Cardiac fibroblast (primary cell): ENCODE data around the gene SARS2.

Experiments
- DNase-seq, 2 donors: peaks; one replicate each; pipeline versions ENCODE4 v3.0.0 to v3.0.0-alpha.2; 2010; ENCODE audit warnings: low read depth in 2 of 2
- H3K4me3 ChIP-seq, 2 donors: replicated peaks in 1 of 2; 1 replicate in 1 of 2; 2 replicates in 1 of 2; pipeline ENCODE4 v1.5.1; 2011; ENCODE audit warnings: low read depth in 2 of 2, low read length in 2 of 2, mild to moderate bottlenecking in 2 of 2, moderate library complexity in 1 of 2
- TF ChIP-seq, protein P1 (sequence below): IDR thresholded peaks from one replicate; pipeline ENCODE4 v1.5.1; 2011; ENCODE audit warnings: low read depth, mild to moderate bottlenecking, low read length, inconsistent platforms

SARS2 gene

DNA sequence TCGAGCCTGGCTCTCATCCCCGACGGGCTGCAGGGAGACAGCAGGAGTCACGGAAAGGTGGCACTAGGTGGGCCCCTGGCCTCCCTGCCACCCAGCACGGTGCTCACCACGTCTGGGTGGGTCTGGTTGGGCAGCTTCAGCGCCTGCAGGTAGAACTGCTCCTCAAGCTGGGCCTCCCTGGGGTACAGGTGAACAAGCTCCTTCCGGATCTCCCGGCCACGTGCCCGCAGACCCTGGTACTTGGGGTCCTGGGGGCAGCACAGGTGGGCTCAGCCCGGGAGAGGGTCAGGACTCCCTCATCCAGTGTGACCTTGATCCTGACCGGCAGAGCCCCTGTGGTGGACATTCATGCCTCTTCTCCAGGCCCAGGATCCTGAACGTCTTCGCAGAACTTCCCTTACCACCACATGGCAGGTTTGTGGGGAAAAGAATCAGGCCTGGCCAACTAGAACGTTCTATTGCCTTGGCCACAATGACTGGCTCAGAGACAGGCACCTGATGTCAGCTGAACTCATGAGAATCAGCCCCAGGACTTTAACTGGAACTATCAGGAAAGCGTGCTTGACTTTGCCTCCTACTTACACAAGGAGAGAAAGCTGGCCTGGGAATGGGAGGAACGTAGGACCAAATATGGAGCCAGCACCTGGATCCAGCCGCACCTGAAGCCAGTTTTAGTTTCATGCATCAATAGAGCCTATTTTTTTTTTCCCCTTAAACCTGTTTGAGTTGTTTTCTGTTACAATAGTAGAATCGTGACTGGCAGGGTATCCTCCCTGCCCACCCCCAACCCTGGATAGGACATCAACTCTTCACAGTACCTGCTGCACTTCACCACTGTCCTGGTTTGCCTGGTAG is 8.9 kb downstream of the SARS2 start:
- TF ChIP-seq, protein P1, sequence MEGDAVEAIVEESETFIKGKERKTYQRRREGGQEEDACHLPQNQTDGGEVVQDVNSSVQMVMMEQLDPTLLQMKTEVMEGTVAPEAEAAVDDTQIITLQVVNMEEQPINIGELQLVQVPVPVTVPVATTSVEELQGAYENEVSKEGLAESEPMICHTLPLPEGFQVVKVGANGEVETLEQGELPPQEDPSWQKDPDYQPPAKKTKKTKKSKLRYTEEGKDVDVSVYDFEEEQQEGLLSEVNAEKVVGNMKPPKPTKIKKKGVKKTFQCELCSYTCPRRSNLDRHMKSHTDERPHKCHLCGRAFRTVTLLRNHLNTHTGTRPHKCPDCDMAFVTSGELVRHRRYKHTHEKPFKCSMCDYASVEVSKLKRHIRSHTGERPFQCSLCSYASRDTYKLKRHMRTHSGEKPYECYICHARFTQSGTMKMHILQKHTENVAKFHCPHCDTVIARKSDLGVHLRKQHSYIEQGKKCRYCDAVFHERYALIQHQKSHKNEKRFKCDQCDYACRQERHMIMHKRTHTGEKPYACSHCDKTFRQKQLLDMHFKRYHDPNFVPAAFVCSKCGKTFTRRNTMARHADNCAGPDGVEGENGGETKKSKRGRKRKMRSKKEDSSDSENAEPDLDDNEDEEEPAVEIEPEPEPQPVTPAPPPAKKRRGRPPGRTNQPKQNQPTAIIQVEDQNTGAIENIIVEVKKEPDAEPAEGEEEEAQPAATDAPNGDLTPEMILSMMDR, result no peak
- no peak overlapping the region for H3K4me3 ChIP-seq

DNA sequence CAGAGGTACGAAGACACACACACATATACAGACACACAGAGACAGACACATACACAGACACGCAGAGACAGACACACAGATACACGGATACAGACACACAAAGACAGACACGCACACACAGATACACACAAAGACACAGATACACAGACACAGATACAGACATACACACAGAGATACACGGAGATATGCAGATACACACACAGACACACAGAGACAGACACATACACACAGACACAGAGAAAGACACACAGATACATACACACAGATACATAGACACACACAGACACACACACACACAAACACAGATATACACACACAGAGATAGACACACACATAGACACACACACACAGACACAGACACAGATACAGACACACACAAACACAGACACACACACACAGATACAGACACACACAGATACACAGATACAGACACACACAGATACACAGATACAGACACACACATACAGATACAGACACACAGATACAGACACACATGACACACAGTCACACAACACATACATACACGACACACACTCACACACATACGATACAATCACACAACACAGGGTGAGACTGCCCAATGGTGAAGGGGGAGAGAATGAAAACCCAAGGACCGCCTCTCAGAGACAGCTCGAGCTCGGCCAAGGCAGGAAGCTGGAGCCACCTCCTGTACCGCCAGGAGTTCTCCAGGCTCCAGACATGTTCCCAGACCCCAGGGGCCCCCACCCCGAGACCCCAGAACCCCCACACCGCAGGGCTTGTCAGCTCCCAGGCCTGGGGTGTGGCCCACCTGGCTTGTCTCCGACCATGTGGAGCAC is 9.8 kb downstream of the SARS2 start:
- DNase-seq, result no peak
- TF ChIP-seq, protein P1, result no peak

More for the DNA sequence above, 8.9 kb downstream of the SARS2 start:
- no peak for DNase-seq

DNA sequence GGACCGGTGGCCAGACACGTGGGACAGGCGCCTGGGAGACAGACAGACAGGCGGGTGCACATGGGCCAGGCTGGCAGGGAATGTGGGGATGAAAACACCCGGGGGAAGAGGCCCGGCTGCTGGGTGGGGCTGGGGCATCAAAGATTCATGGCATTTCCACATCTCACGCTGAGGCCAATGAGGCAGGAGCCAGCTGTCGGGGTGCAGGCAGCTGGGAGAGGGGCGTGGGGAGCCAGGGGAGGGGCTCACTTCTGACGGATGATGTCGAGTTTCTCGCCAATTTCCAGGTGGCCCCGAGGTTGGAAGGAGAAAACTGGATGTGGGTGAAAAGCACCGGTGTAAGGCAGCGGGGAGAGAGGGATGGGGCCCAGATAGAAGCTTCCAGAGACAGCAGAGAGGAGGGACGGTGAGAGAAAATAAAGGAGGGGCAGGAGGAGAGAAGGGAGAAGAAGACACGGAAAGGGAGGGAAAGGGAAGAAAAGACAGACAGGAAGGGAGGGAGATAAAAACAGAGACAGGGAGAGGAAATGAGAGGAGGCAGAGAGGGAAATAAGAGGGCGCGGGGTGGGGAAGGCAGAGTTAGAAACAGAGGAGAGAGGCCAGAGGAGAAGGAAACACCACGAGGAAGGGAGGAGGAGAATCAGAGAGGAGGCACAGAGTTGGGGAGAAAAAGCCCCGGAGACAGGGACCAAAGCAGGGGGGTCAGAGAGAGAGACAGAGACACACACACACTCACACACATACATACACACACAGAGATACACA is 10.5 kb downstream of the SARS2 start:
- no peak overlapping the region for H3K4me3 ChIP-seq
- TF ChIP-seq, protein P1, result no peak
- no peak for DNase-seq

More for the DNA sequence above, 9.8 kb downstream of the SARS2 start:
- H3K4me3 ChIP-seq, result no peak overlapping the region

DNA sequence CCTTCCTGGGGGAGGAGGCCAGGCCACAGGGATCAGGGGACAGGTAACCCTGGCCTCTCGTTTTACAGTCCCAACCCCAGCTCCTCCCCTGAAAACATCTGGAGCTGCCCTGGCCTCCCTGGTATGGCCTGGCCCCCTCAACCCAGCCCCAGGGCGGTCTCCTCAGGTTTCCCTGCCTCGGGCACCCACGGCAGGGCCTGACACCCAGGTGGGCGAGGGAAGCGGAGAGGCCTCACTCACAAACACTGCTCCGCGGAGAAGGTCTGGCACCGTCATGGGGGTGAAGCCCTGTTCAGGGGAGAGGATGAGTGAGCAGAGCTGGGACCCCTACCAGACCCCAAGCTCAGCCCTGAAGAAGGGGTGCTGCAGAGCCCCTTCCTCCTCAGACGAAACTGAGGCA is 12.0 kb downstream of the SARS2 start:
- H3K4me3 ChIP-seq, result no peak overlapping the region
- no peak for DNase-seq
- TF ChIP-seq, protein P1, result no peak

DNA sequence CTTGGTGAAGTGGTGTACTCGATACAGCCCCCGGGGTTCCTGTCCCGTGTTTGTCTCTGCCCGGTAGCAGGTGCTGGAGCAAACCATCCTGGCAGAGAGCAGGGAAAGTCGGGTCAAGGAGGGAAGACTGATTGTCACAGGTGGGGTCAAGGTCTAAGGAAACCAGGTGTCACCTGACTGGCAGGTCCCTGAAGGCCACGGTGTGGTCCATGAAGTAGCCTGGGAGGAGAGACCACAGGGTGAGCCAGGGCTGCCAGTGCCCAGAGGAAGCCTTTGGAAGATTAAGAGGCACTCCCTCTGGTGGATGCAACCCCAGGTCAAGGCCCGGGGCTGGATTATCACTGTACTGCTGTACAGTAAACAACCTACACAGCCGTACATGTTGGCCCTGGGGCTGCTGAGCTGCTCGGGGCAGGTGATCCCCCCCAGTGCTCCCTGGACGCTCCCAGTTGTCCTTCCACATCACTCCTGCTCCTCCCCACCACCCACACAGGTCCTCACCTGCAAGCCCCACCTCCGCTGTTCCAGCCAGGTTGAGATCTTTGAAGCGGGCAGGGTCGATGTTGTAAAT is 12.6 kb downstream of the SARS2 start:
- TF ChIP-seq, protein P1, result no peak
- no peak for DNase-seq
- H3K4me3 ChIP-seq, result no peak overlapping the region

DNA sequence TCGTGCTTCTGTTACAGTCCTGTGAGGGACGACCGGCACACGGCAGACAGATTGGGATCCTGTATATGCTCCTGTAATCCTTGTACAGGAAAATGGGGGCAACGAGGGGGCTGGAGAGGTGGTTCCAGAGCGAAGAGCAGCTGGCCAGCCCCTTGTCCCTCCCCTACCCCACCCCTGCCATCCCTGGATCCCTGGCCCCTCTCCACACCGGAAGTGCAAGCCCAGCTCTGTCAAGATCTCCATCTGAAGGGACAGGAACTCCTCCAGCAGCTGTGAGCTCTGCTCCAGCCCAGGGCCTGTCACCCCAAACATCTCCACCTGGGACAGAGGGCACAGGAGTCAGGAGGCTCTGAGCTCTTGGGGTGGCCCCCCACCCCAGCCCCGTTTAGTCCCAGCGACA is 13.0 kb downstream of the SARS2 start:
- H3K4me3 ChIP-seq, result no peak overlapping the region
- TF ChIP-seq, protein P1, result no peak
- no peak for DNase-seq
